Lower leg skin (tissue), 4 donors: Measurements from ENCODE around the gene GNB1. TPM values are rescaled to one million over a fixed set of nuclear protein-coding genes. Genes with fewer than 3 reads are reported as not detected.

Experiments
- DNase-seq, 2 donors: peaks; one replicate each; pipeline ENCODE4 v3.0.0-alpha.2; 2019; ENCODE audit warnings: low spot score in 2 of 2
- H3K4me3 ChIP-seq: fragments of 200-600 bp; sonication (generic); 2 replicates; pipeline ENCODE4 v1.5.1; 2017; ENCODE audit warnings: mild to moderate bottlenecking, low read depth; ENCODE audit not compliant: poor library complexity, severe bottlenecking
- CTCF ChIP-seq, 3 donors: fragments of 450-650 bp; IDR thresholded peaks; one replicate each; pipeline ENCODE4 v1.5.1; 2016; ENCODE audit warnings: antibody characterized with exemption in 3 of 3, mild to moderate bottlenecking in 3 of 3, moderate library complexity in 2 of 3
- POLR2A ChIP-seq, 2 donors: fragments of 450-650 bp; IDR thresholded peaks; one replicate each; pipeline ENCODE4 v1.6.1; 2016 to 2017; ENCODE audit warnings: antibody characterized with exemption in 2 of 2, mild to moderate bottlenecking in 1 of 2, moderate library complexity in 1 of 2
- WGBS, 2 donors: methylation state at CpG; one replicate each; pipeline ENCODE4 v1.1.5; 2018; 5-methylcytosine and 5-hydroxymethylcytosine counted together
- intact Hi-C: fragments of 100-400 bp; cut with DNase I; formaldehyde crosslinking; loops from one replicate; pipeline ENCODE4 v1.15.0; 2023; ENCODE audit warnings: low total_unique reads
- total RNA-seq, 4 donors: library from RNA; depleted of rRNA; stranded (reverse); fragments of >200 nt; gene quantifications; one replicate each; pipeline ENCODE4 v1.1.0, GENCODE V29; 2016

GNB1 gene
- total RNA-seq, 4 donors from 2014 or later: 103 to 141 (median 123) TPM

GRCh38 chr1:1874901-1875300, 16.0 kb downstream of the GNB1 start:
- TF ChIP-seq POLR2A (IDR thresholded peaks at IDR 0.05) (no peak), CTCF (IDR thresholded peaks at IDR 0.05) (no peak)
- H3K4me3 ChIP-seq: no peak overlapping the region
- intact Hi-C loops: no loop called here
- 89 to 98% methylated on average over 7 of the region's 7 CpGs for WGBS, 2 donors
- no peak for DNase-seq

- WGBS, 2 donors: 40 to 61% methylated on average over 2 of the region's 2 CpGs
- intact Hi-C loops: no loop called here
- no peak overlapping the region for H3K4me3 ChIP-seq
- TF ChIP-seq POLR2A (IDR thresholded peaks at IDR 0.05) (no peak), CTCF (IDR thresholded peaks at IDR 0.05) (no peak)
- DNase-seq: no peak
These were observed 17.7 kb downstream of the GNB1 start for GRCh38 chr1:1873186-1873585.

GRCh38 chr1:1872329-1872994, 18.4 kb downstream of the GNB1 start:
- no peak for DNase-seq
- TF ChIP-seq CTCF (IDR thresholded peaks at IDR 0.05) (no peak), POLR2A (IDR thresholded peaks at IDR 0.05) (no peak)
- H3K4me3 ChIP-seq: no peak overlapping the region
- intact Hi-C loops: no loop called here
- 83 to 85% methylated on average over 11 of the region's 11 CpGs for WGBS, 2 donors

GRCh38 chr1:1869469-1869868, 21.4 kb downstream of the GNB1 start:
- intact Hi-C loops: no loop called here

GRCh38 chr1:1867164-1867563, 23.7 kb downstream of the GNB1 start:
- no peak overlapping the region for H3K4me3 ChIP-seq
- intact Hi-C loops: no loop called here
- no peak for DNase-seq
- TF ChIP-seq POLR2A (IDR thresholded peaks at IDR 0.05) (no peak), CTCF (IDR thresholded peaks at IDR 0.05) (no peak)
- WGBS, 2 donors: 97 to 98% methylated on average over 3 of the region's 3 CpGs

More at GRCh38 chr1:1869469-1869868, 21.4 kb downstream of the GNB1 start:
- no peak for DNase-seq
- TF ChIP-seq POLR2A (IDR thresholded peaks at IDR 0.05): no peak
- TF ChIP-seq CTCF (IDR thresholded peaks at IDR 0.05): no peak
- no peak overlapping the region for H3K4me3 ChIP-seq
- 55 to 64% methylated on average over 4 of the region's 4 CpGs for WGBS, 2 donors
